K562 (cell line): Measurements from ENCODE around the gene ZNF451. TPM values are rescaled to one million over a fixed set of nuclear protein-coding genes. Genes with fewer than 3 reads are reported as not detected.

Source experiments
- ATAC-seq: fragments of 200-7000 bp; cut with Tn5 transposase; 3 replicates; pipeline ENCODE4 v1.9.1; 2020; ENCODE audit warnings: moderate library complexity
- BruUV-seq: library from RNA; stranded (reverse); fragments of 400-500 nt; replicated peaks from 2 replicates; lab custom pipeline; 2021; lab: Mats Ljungman, UMichigan
- CTCF ChIA-PET: fragments of 300-600 bp; formaldehyde crosslinking; extraction: SDS; loops from one replicate; lab custom pipeline; 2021; ENCODE audit warnings: low intra/inter-chr PET ratio; lab: Yijun Ruan, JAX
- POLR2A ChIA-PET: fragments of 300-600, 350-650 bp; sonication (Branson Sonifier 250); formaldehyde crosslinking; extraction: SDS; loops from one replicate; lab custom pipeline; 2021; ENCODE audit warnings: antibody characterized with exemption, inconsistent platforms; lab: Yijun Ruan, JAX
- DNase-seq, 4 experiments: peaks; one replicate each; pipeline versions ENCODE4 v3.0.0 to v3.0.0-alpha.2; 2011 to 2018; ENCODE audit warnings: low spot score in 3 of 4, mixed read lengths in 3 of 4; ENCODE audit errors: extremely low read depth in 1 of 4
- FAIRE-seq: peaks from 2 replicates; lab custom pipeline; 2011; peaks lifted over from hg19 to GRCh38; lab: Jason Lieb, UNC
- H2AFZ ChIP-seq: 2 replicates; pipeline ENCODE4 v1.6.0; 2011; ENCODE audit warnings: low read depth, low read length, control low read depth, inconsistent platforms
- H3K27ac ChIP-seq: fragments of 200-600 bp; 3 replicates; pipeline ENCODE4 v1.8.0; 2011; ENCODE audit warnings: low read depth, mild to moderate bottlenecking, control low read depth, inconsistent platforms, low read length, moderate library complexity, mixed read lengths; ENCODE audit errors: extremely low read depth
- H3K27me3 ChIP-seq, 2 experiments: fragments of 300-600 bp in 1 of 2; 2 replicates in 1 of 2; 3 replicates in 1 of 2; pipeline versions ENCODE4 v1.6.0 to v1.8.0; 2011; ENCODE audit warnings: inconsistent platforms in 2 of 2, low read length in 2 of 2, mild to moderate bottlenecking in 1 of 2, mixed read lengths in 1 of 2, moderate library complexity in 1 of 2; ENCODE audit not compliant: control insufficient read depth in 2 of 2, insufficient read depth in 2 of 2
- H3K36me3 ChIP-seq: fragments of 300-600 bp; 3 replicates; pipeline ENCODE4 v1.8.0; 2011; ENCODE audit warnings: mild to moderate bottlenecking, low read length, inconsistent platforms; ENCODE audit not compliant: control insufficient read depth, insufficient read depth
- H3K4me1 ChIP-seq, 2 experiments: fragments of 200-600 bp in 1 of 2; replicated peaks in 1 of 2; 2 replicates in 1 of 2; 3 replicates in 1 of 2; pipeline versions ENCODE4 v1.5.1 to v1.8.0; 2011; ENCODE audit warnings: inconsistent platforms in 2 of 2, low read length in 2 of 2, mild to moderate bottlenecking in 1 of 2, mixed read lengths in 1 of 2, moderate library complexity in 1 of 2; ENCODE audit not compliant: control insufficient read depth in 2 of 2, insufficient read depth in 2 of 2
- H3K4me2 ChIP-seq: 2 replicates; pipeline ENCODE4 v1.6.1; 2011; ENCODE audit warnings: low read length, control low read depth, inconsistent platforms, mixed read lengths; ENCODE audit not compliant: insufficient read depth
- H3K4me3 ChIP-seq: fragments of 200-600 bp; sonication (generic), shearing (Covaris generic); 2 replicates; pipeline ENCODE4 v1.5.1; 2016; ENCODE audit warnings: control low read depth, inconsistent platforms
- H3K79me2 ChIP-seq: fragments of 200-600 bp; 3 replicates; pipeline ENCODE4 v1.8.0; 2011; ENCODE audit warnings: low read length, inconsistent platforms; ENCODE audit not compliant: control insufficient read depth, insufficient read depth
- H3K9ac ChIP-seq, 2 experiments: 2 replicates each; pipeline versions ENCODE4 v1.6.0 to v1.6.1; 2011; ENCODE audit warnings: low read depth in 2 of 2, low read length in 2 of 2, control low read depth in 1 of 2, inconsistent platforms in 1 of 2, mild to moderate bottlenecking in 1 of 2, mixed read lengths in 1 of 2; ENCODE audit not compliant: insufficient read depth in 1 of 2
- H3K9me1 ChIP-seq: one replicate; pipeline ENCODE4 v1.6.0; 2011; ENCODE audit warnings: inconsistent platforms, mild to moderate bottlenecking, low read length, moderate library complexity; ENCODE audit not compliant: control insufficient read depth, insufficient read depth
- H3K9me3 ChIP-seq: replicated peaks from 2 replicates; pipeline ENCODE4 v1.5.1; 2011; ENCODE audit warnings: low read depth, low read length, inconsistent platforms; ENCODE audit not compliant: control insufficient read depth, insufficient read depth
- H4K20me1 ChIP-seq: replicated peaks from 2 replicates; pipeline ENCODE4 v1.6.1; 2011; ENCODE audit warnings: low read length, inconsistent platforms, mixed read lengths; ENCODE audit not compliant: control insufficient read depth, insufficient read depth
- NCOA6 ChIP-seq: fragments of 450-650 bp; IDR thresholded peaks from 2 replicates; pipeline ENCODE4 v1.6.1; 2017; ENCODE audit warnings: mild to moderate bottlenecking
- POLR2B ChIP-seq: fragments of 450-650 bp; IDR thresholded peaks from 2 replicates; pipeline ENCODE4 v1.6.1; 2018; ENCODE audit warnings: low read depth; ENCODE audit not compliant: partially characterized antibody
- SP2 ChIP-seq: IDR thresholded peaks from 2 replicates; pipeline ENCODE4 v1.6.1; 2011; ENCODE audit warnings: mild to moderate bottlenecking, low read depth, low read length, moderate library complexity; ENCODE audit not compliant: poor library complexity, severe bottlenecking; ENCODE audit errors: extremely low read depth
- ZC3H8 ChIP-seq: fragments of 450-650 bp; IDR thresholded peaks from 2 replicates; pipeline ENCODE4 v1.6.1; 2017
- ZNF146 ChIP-seq: IDR thresholded peaks from one replicate; pipeline ENCODE4 v1.6.1; 2018; ENCODE audit warnings: missing compliant biosample characterization; ENCODE audit not compliant: unreplicated experiment
- WGBS: fragments of 100-300 bp; shearing (Covaris generic); methylation state at CpG from one replicate; pipeline ENCODE4 v1.1.6; 2016; ENCODE audit warnings: low coverage, mixed read lengths; ENCODE audit not compliant: insufficient coverage; ENCODE audit errors: missing lambda C conversion rate; 5-methylcytosine and 5-hydroxymethylcytosine counted together
- in situ Hi-C: fragments of 300-500 bp; cut with MboI; formaldehyde crosslinking; loops from 4 replicates; pipeline ENCODE4 v1.15.0; 2018; ENCODE audit warnings: inconsistent platforms, mixed read lengths
- intact Hi-C: fragments of 100-400 bp; cut with micrococcal nuclease; formaldehyde crosslinking; loops from 2 replicates; pipeline ENCODE4 v1.14.2; 2022
- polyA plus RNA-seq, 8 experiments: library from polyadenylated mRNA; depleted of rRNA in 4 of 8; stranded (reverse) in 5 of 8; unstranded in 3 of 8; fragments of >200 nt; fragmentation: Nextera tagmentation in 2 of 8; fragmentation: Illumina TruSeq in 1 of 8; extraction: Ambion mirVana in 2 of 8; extraction: Trizol in 1 of 8; gene quantifications; 2 replicates each; pipeline versions ENCODE4 v1.2.1 to v1.2.3, GENCODE V29; 2011 to 2014; ENCODE audit warnings: inconsistent platforms in 1 of 8, missing spikeins in 1 of 8
- total RNA-seq, 7 experiments: library from RNA; depleted of rRNA in 6 of 7; stranded (reverse); fragments of >200 nt in 6 of 7; fragmentation: Illumina TruSeq in 2 of 7; extraction: Trizol in 2 of 7; gene quantifications; 2 replicates each; pipeline versions ENCODE4 v1.2.1 to v1.2.3, GENCODE V29; 2011 to 2021; ENCODE audit warnings: low replicate concordance in 1 of 7
- TF ChIP-seq, protein P1 (sequence below), 2 experiments: fragments of 450-650 bp in 1 of 2; sonication (generic) in 1 of 2; formaldehyde crosslinking in 1 of 2; IDR thresholded peaks; 2 replicates each; pipeline versions ENCODE4 v1.7.1 to v1.9.0; 2016 to 2022; ENCODE audit warnings: inconsistent platforms in 1 of 2, mild to moderate bottlenecking in 1 of 2, missing genetic modification reagents in 1 of 2

The ZNF451 gene
- total and polyA plus RNA-seq, 9 of the 15 experiments (the other 6 are each of a cell fraction or from before 2014, with no cell fraction given): 16.1 to 74.3 (median 38.3) TPM

DNA sequence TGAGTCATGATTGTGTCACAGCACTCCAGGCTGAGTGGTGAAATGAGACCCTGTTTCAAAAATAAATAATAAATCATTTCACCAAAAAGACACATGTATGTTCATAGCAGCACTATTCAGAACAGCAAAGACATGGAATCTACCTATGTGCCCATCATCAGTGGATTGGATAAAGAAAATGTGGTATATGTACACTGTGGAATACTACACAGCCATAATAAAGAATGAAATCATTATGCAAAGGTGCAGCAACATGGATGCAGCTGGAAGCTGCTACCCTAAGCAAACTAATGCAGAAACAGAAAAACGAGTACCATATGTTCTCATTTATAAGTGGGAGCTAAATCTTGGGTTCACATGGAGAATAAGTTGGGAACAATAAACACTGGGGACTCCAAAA lies 33.1 kb downstream of the ZNF451 start:
- no peaks in the 10 kb centered on the region for H3K4me1 ChIP-seq
- H3K79me2 ChIP-seq: peaks cover 80% of the 10 kb centered on the region
- POLR2A ChIA-PET: no interaction called here
- H3K36me3 ChIP-seq: peaks cover 45% of the 10 kb centered on the region; the same call in 2 of the 3 replicates
- DNase-seq (no peak), FAIRE-seq (no peak), ATAC-seq (no peak)
- 82% methylated on average over 1 of the region's 1 CpG for WGBS
- no peaks in the 10 kb centered on the region for H3K27me3 ChIP-seq
- H2AFZ ChIP-seq: no peak overlapping the region
- H3K9me1 ChIP-seq: no peaks in the 10 kb centered on the region
- no peak overlapping the region for H3K4me2 ChIP-seq
- no peak overlapping the region for H3K4me3 ChIP-seq
- in situ Hi-C loops: no loop called here
- BruUV-seq: no TSS peak
- no peak overlapping the region for H3K27ac ChIP-seq
- no peaks in the 10 kb centered on the region for H3K9me3 ChIP-seq
- intact Hi-C loops: no loop called here
- H3K9ac ChIP-seq: no peak overlapping the region
- CTCF ChIA-PET: interaction anchor here (0.6 kb wide), 1 partner anchor 9 kb away, joined by 3 read pairs; no protein-coding TSS in a partner anchor
- no peak for TF ChIP-seq NCOA6
- peak; percentile 81 for TF ChIP-seq ZNF146 (CRISPR knock-in tag)
- no peaks in the 10 kb centered on the region for H4K20me1 ChIP-seq

DNA sequence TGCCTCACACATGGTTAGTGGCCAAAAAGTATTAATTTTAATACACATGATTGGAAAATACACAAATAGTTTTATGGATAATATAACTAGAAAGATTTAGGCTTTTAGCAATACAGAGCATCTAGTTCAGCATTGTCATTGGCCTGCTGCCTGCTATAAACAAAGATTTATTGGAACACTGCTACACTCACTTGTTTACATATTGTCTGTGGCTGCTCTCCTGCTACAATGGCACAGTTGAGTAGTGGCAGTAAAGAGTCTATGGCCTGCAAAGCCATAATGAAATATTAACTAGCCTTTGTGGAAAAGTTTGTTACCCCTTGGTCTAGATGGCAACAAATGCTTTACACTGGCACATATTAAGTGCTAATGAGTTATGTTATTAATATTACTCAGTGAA lies 37.8 kb downstream of the ZNF451 start:
- H3K9ac ChIP-seq: no peak overlapping the region
- no peak for TF ChIP-seq SP2
- TF ChIP-seq, protein P1, sequence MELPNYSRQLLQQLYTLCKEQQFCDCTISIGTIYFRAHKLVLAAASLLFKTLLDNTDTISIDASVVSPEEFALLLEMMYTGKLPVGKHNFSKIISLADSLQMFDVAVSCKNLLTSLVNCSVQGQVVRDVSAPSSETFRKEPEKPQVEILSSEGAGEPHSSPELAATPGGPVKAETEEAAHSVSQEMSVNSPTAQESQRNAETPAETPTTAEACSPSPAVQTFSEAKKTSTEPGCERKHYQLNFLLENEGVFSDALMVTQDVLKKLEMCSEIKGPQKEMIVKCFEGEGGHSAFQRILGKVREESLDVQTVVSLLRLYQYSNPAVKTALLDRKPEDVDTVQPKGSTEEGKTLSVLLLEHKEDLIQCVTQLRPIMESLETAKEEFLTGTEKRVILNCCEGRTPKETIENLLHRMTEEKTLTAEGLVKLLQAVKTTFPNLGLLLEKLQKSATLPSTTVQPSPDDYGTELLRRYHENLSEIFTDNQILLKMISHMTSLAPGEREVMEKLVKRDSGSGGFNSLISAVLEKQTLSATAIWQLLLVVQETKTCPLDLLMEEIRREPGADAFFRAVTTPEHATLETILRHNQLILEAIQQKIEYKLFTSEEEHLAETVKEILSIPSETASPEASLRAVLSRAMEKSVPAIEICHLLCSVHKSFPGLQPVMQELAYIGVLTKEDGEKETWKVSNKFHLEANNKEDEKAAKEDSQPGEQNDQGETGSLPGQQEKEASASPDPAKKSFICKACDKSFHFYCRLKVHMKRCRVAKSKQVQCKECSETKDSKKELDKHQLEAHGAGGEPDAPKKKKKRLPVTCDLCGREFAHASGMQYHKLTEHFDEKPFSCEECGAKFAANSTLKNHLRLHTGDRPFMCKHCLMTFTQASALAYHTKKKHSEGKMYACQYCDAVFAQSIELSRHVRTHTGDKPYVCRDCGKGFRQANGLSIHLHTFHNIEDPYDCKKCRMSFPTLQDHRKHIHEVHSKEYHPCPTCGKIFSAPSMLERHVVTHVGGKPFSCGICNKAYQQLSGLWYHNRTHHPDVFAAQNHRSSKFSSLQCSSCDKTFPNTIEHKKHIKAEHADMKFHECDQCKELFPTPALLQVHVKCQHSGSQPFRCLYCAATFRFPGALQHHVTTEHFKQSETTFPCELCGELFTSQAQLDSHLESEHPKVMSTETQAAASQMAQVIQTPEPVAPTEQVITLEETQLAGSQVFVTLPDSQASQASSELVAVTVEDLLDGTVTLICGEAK (IDR thresholded peaks at IDR 0.05): 0 out of 2 replicates have a peak, but pooled peaks have one; percentile 16
- TF ChIP-seq, protein P1 (CRISPR knock-in tag; IDR thresholded peaks at IDR 0.05): no peak
- no peak for TF ChIP-seq POLR2B
- no peak for TF ChIP-seq ZC3H8
- TF ChIP-seq, all 486 proteins: peak for 1
- ChIA-PET POLR2A (no interaction called here), CTCF (no interaction called here)
- ATAC-seq: no peak
- Histone ChIP-seq H3K79me2 (peaks cover 46% of the 10 kb centered on the region), H3K27ac (no peak overlapping the region), H3K9me1 (no peaks in the 10 kb centered on the region), H3K4me2 (no peak overlapping the region), H2AFZ (no peak overlapping the region), H3K27me3 (no peaks in the 10 kb centered on the region), H3K4me1 (no peaks in the 10 kb centered on the region), H4K20me1 (no peaks in the 10 kb centered on the region), H3K36me3 (peaks cover 47% of the 10 kb centered on the region; the same call in 2 of the 3 replicates), H3K9me3 (no peaks in the 10 kb centered on the region), H3K4me3 (no peak overlapping the region)
- in situ Hi-C loops (no loop called here), intact Hi-C loops (no loop called here)
- FAIRE-seq: no peak
- no TSS peak for BruUV-seq
- DNase-seq: no peak
